Germinal center (tissue), 1 donor: ENCODE measurements around the gene CENPF.
A peak's percentile ranks its signal among the peaks of the same experiment; 100 is the strongest.
"Not testable (repeated sequence)": the region's sequence is repeated elsewhere in the genome, so short reads cannot be mapped to it uniquely, and the experiment has no call there.

ENCODE experiments used
- DNase-seq: peaks from one replicate; pipeline ENCODE4 v3.0.0; 2012; ENCODE audit warnings: mixed read lengths, low spot score

CENPF gene, protein sequence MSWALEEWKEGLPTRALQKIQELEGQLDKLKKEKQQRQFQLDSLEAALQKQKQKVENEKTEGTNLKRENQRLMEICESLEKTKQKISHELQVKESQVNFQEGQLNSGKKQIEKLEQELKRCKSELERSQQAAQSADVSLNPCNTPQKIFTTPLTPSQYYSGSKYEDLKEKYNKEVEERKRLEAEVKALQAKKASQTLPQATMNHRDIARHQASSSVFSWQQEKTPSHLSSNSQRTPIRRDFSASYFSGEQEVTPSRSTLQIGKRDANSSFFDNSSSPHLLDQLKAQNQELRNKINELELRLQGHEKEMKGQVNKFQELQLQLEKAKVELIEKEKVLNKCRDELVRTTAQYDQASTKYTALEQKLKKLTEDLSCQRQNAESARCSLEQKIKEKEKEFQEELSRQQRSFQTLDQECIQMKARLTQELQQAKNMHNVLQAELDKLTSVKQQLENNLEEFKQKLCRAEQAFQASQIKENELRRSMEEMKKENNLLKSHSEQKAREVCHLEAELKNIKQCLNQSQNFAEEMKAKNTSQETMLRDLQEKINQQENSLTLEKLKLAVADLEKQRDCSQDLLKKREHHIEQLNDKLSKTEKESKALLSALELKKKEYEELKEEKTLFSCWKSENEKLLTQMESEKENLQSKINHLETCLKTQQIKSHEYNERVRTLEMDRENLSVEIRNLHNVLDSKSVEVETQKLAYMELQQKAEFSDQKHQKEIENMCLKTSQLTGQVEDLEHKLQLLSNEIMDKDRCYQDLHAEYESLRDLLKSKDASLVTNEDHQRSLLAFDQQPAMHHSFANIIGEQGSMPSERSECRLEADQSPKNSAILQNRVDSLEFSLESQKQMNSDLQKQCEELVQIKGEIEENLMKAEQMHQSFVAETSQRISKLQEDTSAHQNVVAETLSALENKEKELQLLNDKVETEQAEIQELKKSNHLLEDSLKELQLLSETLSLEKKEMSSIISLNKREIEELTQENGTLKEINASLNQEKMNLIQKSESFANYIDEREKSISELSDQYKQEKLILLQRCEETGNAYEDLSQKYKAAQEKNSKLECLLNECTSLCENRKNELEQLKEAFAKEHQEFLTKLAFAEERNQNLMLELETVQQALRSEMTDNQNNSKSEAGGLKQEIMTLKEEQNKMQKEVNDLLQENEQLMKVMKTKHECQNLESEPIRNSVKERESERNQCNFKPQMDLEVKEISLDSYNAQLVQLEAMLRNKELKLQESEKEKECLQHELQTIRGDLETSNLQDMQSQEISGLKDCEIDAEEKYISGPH (N-terminal part only)

GRCh38 chr1:214602764-214603657, at the start of gene CENPF:
TSS of gene CENPF (plus strand) at chr1:214603195. CDS start at chr1:214613755, 10,560 bp downstream.
- DNase-seq = peak; percentile 98

DNA sequence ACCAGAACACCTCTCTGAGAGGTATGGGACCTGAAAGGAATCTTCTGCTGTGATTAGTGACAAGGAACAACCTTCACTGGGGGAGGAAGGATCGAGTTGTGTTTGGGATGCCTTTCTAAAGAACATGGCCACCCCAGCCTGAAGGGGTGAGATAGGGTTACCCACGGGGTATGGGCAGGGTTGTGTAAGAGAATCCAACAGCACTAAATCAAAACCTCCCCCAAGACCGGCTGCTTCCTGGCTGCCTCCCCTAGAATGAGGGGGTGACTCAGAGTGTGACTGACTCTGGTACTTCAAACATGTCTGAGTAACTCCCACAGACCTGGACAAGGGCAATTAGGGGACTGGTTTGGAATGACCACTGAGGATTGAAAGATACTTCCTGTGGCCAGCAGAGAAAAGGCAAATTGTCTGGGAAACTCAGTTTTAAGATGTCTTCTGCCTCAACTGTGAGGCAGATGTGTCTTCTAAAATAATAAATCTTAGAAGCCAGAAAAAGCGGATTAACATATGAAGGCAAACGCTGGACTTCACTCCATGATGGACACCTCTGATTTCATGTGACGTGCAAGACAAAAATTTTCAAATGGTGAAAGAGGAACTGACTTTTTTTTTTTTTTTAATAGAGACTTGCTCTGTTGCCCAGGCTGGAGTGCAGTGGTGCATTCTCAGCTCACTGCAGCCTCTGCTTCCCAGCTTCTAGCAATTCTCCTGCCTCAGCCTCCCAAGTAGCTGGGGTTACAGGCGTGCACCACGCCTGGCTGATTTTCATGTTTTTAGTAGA, 44.9 kb upstream of the CENPF start:
- no peak for DNase-seq

GRCh38 chr1:214563881-214564280, 39.1 kb upstream of the CENPF start:
- no peak for DNase-seq

DNA sequence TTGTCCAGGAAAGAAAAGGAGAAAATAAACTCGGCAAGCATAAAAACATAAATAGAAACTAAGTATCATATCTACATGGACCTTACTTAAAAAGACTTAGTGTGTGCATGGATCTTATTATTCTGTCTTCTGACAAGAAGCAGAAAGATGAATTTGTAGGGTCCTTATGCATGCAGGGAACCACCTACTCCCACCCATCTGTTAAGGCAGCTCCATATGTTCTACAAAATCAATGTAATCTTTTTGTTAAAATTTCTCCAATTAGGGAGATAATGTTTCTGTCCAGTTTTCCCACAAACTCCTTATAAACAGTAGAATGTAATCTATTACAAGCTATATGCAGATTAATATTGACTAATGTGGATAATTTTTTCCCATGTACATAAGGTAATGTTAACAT, 37.7 kb upstream of the CENPF start:
- DNase-seq = no peak

DNA sequence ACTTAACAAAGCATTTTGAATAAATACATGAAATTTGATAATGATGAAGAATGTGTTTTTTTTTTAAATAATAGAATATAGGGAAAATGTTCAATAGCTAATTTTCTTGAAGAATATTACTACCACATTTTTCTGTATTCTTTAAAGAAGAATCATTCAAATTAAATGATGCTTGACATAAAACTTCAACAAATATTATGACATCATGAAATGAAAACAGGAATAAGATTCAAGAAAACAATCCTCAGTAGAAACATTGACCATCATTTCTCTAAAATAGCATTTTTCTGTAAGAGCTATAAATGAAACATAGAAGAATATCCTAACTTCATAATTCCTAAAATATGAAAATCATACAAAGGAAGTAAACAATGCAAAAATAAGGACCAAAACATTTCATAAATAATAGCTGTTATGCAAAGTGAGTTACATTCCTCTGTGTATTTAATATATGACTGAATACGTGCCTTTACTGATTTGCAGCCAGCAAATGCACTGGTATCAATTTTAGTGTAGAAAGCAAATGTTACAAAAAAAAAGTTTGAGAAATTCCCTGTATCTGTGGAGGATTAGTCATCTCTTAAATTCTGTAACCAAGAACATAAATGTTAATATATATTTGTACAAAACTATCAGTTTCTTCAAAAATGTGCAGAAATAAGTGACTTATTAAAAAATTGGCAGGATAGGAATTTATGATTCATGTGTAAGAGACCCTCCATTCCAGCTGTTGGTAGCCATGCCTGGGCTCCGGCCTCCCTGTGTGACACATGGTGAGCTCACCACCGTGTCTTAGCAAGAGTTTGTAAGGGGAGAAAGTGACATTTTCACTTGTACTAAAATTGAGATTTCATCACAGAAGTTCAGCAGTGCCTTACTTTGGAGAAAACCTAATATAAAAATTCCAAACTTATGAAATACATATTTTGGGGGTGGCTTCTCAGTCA, 36.6 kb upstream of the CENPF start:
- DNase-seq = no peak

DNA sequence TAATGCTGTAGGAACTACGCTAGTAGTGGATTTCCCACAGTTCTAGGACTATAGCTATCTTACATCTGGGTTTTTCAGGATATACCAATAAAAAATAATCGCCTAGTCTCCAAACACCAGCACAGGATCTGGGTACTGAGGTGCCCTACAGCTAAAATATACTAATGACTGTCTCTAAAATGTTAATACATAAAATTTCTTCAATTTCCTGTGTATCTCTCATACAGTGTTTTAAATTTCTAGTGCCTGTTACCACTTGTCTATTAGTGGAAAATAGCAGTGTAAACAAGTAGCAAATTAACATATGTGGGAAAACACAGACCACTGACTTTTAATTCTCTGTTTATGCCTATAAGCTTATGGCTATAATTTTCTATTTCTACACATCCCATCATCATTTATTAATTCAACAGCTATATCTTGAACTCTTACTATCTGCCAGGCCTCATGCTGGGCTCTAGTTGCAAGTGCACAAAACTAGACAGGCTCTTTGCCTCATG, 35.5 kb upstream of the CENPF start:
- DNase-seq = no peak

DNA sequence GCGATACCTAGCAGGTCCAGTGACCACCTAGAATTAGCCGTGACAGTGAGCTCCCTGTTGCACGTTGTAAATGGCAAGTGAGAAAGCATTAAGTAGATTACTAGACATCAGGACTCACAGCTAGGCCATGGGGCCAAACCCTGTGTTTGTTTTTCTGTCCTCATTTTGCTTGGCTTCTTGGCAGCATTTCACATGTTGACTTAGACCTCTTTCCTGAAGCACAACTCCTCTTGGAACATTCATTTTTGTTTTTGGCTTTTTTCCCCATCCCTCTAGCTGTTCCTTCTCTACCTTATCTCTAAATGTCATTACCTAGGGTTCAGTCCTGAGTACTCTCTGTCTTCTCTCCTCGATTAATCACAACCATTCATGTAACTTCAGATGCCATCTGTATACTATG, 34.7 kb upstream of the CENPF start:
- no peak for DNase-seq

DNA sequence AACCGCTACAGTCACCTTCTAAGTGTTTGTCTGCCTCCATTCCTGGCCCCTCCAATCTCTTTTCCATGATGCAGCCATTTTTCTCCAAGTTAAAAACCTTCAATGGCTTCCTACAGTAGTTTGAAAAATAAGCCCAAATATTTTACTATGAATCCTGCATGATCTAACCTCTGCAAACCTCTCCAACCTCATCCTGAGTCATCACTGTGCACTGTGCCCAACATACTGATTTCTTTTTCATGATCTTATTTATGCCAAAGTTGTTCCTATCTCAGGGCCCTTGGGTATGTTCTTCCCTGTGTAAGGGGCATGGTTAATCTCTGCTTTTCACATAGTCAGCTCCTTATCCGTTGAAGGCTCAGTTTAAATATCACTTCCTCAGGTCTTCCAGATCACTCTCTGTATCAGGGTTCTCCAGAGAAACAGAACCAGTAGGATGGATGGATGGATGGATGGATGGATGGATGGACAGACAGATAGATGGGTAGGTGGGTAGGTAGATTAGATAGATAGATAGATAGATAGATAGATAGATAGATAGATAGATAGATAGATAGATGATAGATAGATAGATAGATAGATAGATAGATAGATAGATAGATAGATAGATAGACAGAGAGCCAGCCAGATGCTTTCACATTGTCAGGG, 33.5 kb upstream of the CENPF start:
- no peak for DNase-seq

- DNase-seq = no peak
These were observed 32.6 kb upstream of the CENPF start for GRCh38 chr1:214570442-214570841.

GRCh38 chr1:214571281-214571680, 31.7 kb upstream of the CENPF start:
- no peak for DNase-seq

DNA sequence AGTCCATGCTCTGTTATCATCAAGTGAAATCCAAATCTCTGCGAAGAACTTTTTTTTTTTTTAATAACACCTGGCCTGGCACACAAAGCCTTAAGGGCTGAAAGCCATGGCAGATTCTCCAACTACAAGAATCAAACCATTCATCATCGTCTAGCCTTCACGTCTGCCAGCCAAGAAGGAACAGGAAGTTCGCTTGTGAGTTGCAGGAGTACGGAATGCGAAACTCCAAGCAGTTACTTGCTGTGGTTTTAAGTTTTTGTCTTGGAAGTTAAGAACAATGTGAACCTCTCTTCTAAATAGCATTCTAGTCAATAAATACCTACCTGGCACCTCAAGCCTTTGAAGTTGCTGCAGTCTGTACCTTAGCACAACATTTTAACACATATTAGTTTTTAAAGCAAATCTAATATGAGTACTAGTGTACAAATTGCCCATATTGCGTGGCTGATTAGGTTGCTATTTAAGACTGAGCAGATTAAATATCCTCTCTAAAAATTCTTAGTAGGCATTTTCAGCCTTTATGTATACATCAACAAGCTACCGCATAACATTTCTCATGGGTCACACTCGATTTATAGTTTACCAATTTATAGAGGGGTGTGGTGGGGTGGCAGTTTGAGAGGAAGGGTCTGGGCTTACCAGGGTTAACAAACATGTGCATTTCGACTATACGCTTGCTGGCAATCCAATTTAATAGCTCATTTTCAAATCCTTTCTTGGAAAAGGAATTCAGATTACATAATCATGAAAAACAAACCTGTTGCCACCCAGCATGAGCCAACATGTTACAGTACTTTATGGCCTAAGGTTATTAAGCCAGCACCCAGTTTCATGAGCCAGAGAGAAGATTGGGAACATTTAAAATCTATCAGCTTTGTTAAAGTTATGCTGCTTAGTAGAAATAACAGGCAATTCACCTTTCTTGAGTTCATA, 29.3 kb upstream of the CENPF start:
- DNase-seq = no peak

DNA sequence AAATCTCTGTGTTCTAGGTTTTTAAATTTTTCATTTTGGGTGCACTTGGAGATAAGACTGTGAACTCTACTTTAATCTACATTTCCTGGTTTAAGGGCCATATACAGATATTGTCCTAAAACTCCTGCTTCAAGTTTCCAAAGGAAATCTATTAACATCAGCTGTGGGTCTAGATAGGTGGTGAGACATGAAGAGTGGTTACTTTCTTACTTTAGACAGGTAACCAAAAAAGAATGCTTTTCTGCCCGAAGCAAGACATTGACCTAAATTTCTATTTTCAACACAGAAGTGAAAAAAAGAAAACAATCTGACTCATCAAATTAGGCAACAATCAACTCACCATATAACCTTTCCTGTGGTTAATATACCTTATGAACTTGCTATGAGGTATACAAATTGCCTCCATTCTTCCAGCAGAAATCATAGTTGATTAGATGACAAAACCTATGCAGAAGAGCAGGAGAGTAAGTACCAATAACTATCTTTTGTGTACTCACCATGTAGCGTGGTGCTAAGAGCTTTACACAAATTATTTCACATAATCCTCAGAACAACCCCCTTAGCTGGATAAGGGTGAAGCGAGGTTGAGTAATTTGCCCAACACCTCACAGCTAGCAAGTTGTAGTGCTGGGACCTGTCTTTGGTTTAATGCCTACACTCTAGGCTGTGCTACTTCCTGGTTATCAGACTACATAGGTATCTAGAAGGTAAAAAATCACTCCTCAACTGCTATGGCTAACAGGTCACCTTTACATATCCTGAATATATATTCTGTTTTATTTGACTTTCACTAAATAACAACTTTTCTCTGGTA, 28.2 kb upstream of the CENPF start:
- DNase-seq = no peak

- not testable (repeated sequence) for DNase-seq
These were observed 26.9 kb upstream of the CENPF start for GRCh38 chr1:214576120-214576519.

- peak; percentile 15 for DNase-seq
These were observed 23.8 kb upstream of the CENPF start for GRCh38 chr1:214579183-214579582.

- DNase-seq = no peak
These were observed 21.2 kb upstream of the CENPF start for GRCh38 chr1:214581785-214582184.

- DNase-seq = no peak
These were observed 20.6 kb upstream of the CENPF start for GRCh38 chr1:214582289-214582891.
